OCI-LY3 (cell line): ENCODE results near the gene FOXG1.

Source experiments
- H2AFZ ChIP-seq: fragments of 200-600, 300-600 bp; shearing (Covaris generic); 2 replicates; pipeline ENCODE4 v1.6.0; 2014; ENCODE audit warnings: antibody characterized with exemption, low read depth, low read length
- H3K27ac ChIP-seq: fragments of 200-600, 300-600 bp; sonication (generic); 2 replicates; pipeline ENCODE4 v1.5.1; 2014; ENCODE audit warnings: mild to moderate bottlenecking, low read length, moderate library complexity, mixed read lengths
- H3K27me3 ChIP-seq: fragments of 200-600, 300-600 bp; sonication (generic); 2 replicates; pipeline ENCODE4 v1.6.1; 2014; ENCODE audit warnings: low read depth, low read length, mixed read lengths
- H3K36me3 ChIP-seq: fragments of 200-600, 300-600 bp; sonication (generic); replicated peaks from 2 replicates; pipeline ENCODE3; 2014; ENCODE audit warnings: low read depth, low read length, mixed read lengths
- H3K4me1 ChIP-seq: fragments of 300-600, 200-600 bp; sonication (generic); 2 replicates; pipeline ENCODE4 v1.6.1; 2014; ENCODE audit warnings: low read length, mixed read lengths
- H3K4me2 ChIP-seq: fragments of 200-600, 300-600 bp; sonication (generic); 2 replicates; pipeline ENCODE4 v1.6.1; 2014; ENCODE audit warnings: low read length, mixed read lengths
- H3K4me3 ChIP-seq: fragments of 300-600, 200-600 bp; sonication (generic); 2 replicates; pipeline ENCODE4 v1.5.1; 2014; ENCODE audit warnings: antibody characterized with exemption, mild to moderate bottlenecking, low read length, moderate library complexity
- H3K79me2 ChIP-seq: fragments of 300-600, 200-600 bp; shearing (Covaris generic); 2 replicates; pipeline ENCODE4 v1.6.1; 2014; ENCODE audit warnings: mild to moderate bottlenecking, low read length, mixed read lengths
- H3K9ac ChIP-seq: fragments of 300-600, 200-600 bp; shearing (Covaris generic); 2 replicates; pipeline ENCODE4 v1.6.0; 2014; ENCODE audit warnings: mild to moderate bottlenecking, low read length, moderate library complexity
- H3K9me3 ChIP-seq: fragments of 200-600, 300-600 bp; shearing (Covaris generic); 2 replicates; pipeline ENCODE4 v1.6.1; 2014; ENCODE audit warnings: low read length, mixed read lengths; ENCODE audit not compliant: insufficient read depth
- H4K20me1 ChIP-seq: fragments of 200-600, 300-600 bp; sonication (generic); 2 replicates; pipeline ENCODE4 v1.6.1; 2016; ENCODE audit warnings: low read length, mixed read lengths; ENCODE audit not compliant: insufficient read depth
- CTCF ChIP-seq: fragments of 200-600, 300-600 bp; sonication (generic); IDR thresholded peaks from 2 replicates; pipeline ENCODE4 v1.5.1; 2014; ENCODE audit warnings: antibody characterized with exemption, low read length, low read depth
- EZH2phosphoT487 ChIP-seq: fragments of 200-600 bp; shearing (Covaris generic); IDR thresholded peaks from 2 replicates; pipeline ENCODE4 v1.6.1; 2018; ENCODE audit warnings: antibody characterized with exemption, mixed run types, low read depth

The FOXG1 gene

GRCh38 chr14:28764257-28765160 lies 2.1 kb upstream of the FOXG1 start:
- H3K4me2 ChIP-seq: no peak overlapping the region
- no peaks in the 10 kb centered on the region for H3K79me2 ChIP-seq
- no peak overlapping the region for H3K4me3 ChIP-seq
- H3K9me3 ChIP-seq: no peaks in the 10 kb centered on the region
- H3K4me1 ChIP-seq: no peaks in the 10 kb centered on the region
- H4K20me1 ChIP-seq: no peaks in the 10 kb centered on the region
- H2AFZ ChIP-seq: no peak overlapping the region
- H3K9ac ChIP-seq: no peak overlapping the region
- no peaks in the 10 kb centered on the region for H3K27me3 ChIP-seq
- peaks cover 4% of the 10 kb centered on the region for H3K36me3 ChIP-seq
- no peak for TF ChIP-seq EZH2phosphoT487
- TF ChIP-seq CTCF: no peak
- H3K27ac ChIP-seq: no peak overlapping the region

- 0 out of 2 replicates have a peak overlapping the region, but pooled peaks have one; percentile 74 for H3K4me2 ChIP-seq
- TF ChIP-seq EZH2phosphoT487 (no peak), CTCF (no peak)
- H2AFZ ChIP-seq: no peak overlapping the region
- H3K9me3 ChIP-seq: no peaks in the 10 kb centered on the region
- no peaks in the 10 kb centered on the region for H4K20me1 ChIP-seq
- H3K27me3 ChIP-seq: no peaks in the 10 kb centered on the region
- no peaks in the 10 kb centered on the region for H3K79me2 ChIP-seq
- no peak overlapping the region for H3K4me3 ChIP-seq
- no peak overlapping the region for H3K27ac ChIP-seq
- peaks cover 4% of the 10 kb centered on the region for H3K36me3 ChIP-seq
- no peak overlapping the region for H3K9ac ChIP-seq
- no peaks in the 10 kb centered on the region for H3K4me1 ChIP-seq
Measured at GRCh38 chr14:28765169-28765830, 1.3 kb upstream of the FOXG1 start.

- H3K4me3 ChIP-seq: peak overlapping the region; percentile 75
Measured at GRCh38 chr14:28765831-28766468, 637 bp upstream of the FOXG1 start.

More at GRCh38 chr14:28765831-28766468, 637 bp upstream of the FOXG1 start:
- Histone ChIP-seq H3K4me1 (no peaks in the 10 kb centered on the region), H3K9ac (peak overlapping the region; percentile 70), H3K4me2 (peak overlapping the region; percentile 74), H2AFZ (peak overlapping the region; percentile 84), H4K20me1 (no peaks in the 10 kb centered on the region), H3K27ac (peak overlapping the region; percentile 26; the same call in 1 of the 2 replicates), H3K27me3 (no peaks in the 10 kb centered on the region), H3K9me3 (no peaks in the 10 kb centered on the region), H3K36me3 (peaks cover 4% of the 10 kb centered on the region), H3K79me2 (no peaks in the 10 kb centered on the region)
- TF ChIP-seq CTCF: no peak
- TF ChIP-seq EZH2phosphoT487: no peak
